Stimulated activated CD8-positive, alpha-beta memory T cell treated with anti-CD3 and anti-CD28 coated beads, Interleukin-12 subunit alpha, Interleukin-12 subunit beta, amount 100 ng/mL, for 24 hours (primary cell): ENCODE measurements around the gene LLGL1.
A peak's percentile ranks its signal among the peaks of the same experiment; 100 is the strongest.

ENCODE experiments used
- DNase-seq: peaks from one replicate; pipeline ENCODE4 v3.0.0-alpha.2; 2020; ENCODE audit errors: extremely low read depth

LLGL1 gene

DNA sequence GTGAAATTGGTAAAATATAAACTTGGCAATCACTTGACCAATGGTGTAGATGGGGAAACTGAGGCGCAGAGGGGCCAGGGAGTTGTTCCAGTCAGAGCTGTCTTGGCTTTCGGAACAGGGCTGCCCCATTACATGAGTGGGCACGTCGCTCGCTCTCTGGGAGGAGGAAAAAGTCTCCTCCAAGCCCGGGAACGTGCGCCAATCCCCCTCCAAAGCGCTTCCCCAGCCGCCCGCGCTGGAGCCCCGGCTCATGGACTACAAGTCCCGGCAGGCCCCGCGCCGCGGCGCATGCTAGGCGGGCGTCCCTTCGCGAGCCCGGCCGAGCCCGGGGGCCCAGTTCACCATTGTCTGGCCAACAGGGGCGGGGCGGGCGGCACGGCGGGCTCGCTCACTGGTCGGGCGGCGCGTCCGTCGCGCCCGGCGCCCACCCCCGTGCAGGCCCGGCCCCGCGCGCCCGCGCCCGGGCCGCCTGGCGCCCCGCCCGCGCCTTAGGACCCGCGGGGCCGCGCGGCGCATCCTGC is at the start of gene LLGL1:
Gene LLGL1, plus strand, starts transcription at position 515 of the 521 bp plus-strand sequence. CDS start 48 bp downstream, outside the sequence.
- peak; percentile 90 for DNase-seq

DNA sequence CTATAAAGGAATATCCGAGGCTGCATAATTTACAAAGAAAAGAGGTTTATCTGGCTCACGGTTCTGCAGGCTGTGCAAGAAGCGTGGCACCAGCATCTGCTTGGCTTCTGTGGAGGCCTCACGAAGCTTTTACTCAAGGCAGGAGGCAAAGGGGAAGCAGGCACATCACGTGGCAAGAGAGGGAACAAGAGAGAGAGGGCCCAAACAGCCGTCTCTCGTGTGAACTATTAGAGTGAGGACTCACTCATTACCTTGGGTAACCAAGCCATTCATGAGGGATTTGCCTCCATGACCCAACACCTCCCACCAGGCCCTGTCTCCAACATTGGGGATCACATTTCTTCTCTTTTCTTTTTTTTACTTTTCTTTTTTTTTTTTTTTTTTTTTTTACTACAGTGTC is 49.3 kb upstream of the LLGL1 start:
- no peak for DNase-seq

DNA sequence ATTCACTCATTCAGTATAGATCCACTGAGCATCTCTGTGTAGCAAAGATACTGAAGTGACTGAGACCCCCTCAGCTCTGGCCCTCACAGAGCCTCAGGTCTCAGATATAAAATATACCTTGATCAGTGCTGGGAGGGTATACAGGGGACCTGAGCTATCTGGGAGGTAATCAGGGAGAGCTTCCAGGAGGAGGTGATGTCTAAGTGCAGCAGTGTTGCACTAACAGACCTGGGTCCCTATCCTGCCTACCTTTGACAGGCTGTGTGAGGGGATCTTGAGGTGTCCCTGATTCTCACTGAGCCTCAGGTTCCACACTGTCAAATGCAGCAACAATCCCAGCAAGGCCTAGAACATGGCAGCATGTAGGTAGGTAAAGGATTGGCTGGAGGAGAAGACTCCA is 48.3 kb upstream of the LLGL1 start:
- DNase-seq: no peak

DNA sequence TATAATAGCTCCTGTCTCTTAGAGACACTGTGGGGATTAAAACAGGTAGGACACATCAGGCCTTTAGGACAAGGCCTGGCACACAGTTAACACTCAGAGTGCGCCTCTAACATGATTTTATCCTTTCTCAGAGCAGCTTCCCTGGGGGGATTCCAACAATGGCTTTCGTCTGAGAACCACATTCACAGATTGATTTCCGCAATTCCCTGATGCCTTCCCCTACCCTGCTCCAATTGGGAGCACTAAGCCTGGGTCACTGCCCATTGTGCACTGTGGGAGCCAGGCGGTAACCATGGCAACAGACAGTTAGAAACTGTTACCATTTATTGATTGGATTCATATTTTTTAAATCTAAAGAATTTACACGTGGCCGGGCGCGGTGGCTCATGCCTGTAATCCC is 47.7 kb upstream of the LLGL1 start:
- DNase-seq: no peak

DNA sequence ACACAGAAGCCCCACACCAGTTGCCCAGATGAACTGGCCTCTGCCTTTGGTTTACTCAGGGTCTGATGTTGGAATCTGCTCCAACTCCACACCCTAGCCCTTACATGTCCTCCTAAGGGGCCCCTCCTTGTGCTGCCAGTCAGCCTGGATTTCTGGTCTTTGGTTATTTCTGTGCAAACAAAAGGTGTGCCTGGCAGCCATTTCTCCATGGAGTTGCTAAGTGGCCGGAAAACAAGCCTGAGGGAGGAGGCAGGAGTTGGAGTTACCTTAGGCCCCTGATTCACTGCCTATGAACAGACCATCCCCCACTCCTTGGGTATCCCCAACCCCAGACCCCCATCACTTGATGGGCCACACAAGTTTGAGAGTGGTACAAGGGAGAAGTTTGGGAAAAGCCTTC is 46.2 kb upstream of the LLGL1 start:
- DNase-seq: no peak

DNA sequence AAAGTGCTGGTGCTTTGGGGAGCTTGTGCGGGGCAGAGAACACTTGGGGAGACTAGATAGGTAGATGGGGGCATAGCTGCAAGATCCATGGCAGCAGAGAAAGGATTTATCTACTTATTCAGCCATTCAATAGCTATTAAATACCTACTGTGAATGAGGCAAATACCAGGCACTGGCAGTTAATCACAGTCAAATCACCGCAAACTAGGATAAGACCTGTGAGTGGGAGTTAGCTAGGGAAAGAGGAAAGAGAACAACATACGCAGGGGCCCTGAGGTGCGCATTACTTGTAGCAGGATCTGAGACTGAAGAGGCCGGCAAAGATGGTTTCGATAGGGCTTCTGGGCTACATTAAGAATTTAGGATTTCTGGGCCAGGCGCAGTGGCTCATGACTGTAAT is 45.6 kb upstream of the LLGL1 start:
- DNase-seq: no peak

DNA sequence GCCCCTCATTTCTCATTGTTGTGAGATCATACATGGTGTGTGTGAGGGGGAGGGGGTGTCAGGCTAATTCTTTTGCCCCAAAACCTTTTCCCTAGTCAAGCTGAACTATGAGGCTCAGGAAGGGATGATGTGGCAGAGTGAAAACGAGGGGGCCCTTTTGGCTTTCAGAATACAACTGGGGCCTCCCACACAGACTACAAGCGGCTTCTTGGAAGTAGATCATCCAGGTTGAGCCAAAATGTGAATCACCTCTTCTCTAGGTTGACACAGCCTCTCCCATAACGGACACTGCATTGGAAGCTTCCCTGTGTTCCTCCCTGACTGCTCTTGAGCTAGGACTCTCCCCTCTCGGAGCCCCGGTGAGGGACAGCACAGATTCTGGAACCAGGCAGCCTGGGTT is 44.1 kb upstream of the LLGL1 start:
- DNase-seq: no peak

GRCh38 chr17:18182110-18182977 is 43.1 kb upstream of the LLGL1 start:
- no peak for DNase-seq

- DNase-seq: peak; percentile 60
Measured at GRCh38 chr17:18182978-18183333, 42.5 kb upstream of the LLGL1 start.

DNA sequence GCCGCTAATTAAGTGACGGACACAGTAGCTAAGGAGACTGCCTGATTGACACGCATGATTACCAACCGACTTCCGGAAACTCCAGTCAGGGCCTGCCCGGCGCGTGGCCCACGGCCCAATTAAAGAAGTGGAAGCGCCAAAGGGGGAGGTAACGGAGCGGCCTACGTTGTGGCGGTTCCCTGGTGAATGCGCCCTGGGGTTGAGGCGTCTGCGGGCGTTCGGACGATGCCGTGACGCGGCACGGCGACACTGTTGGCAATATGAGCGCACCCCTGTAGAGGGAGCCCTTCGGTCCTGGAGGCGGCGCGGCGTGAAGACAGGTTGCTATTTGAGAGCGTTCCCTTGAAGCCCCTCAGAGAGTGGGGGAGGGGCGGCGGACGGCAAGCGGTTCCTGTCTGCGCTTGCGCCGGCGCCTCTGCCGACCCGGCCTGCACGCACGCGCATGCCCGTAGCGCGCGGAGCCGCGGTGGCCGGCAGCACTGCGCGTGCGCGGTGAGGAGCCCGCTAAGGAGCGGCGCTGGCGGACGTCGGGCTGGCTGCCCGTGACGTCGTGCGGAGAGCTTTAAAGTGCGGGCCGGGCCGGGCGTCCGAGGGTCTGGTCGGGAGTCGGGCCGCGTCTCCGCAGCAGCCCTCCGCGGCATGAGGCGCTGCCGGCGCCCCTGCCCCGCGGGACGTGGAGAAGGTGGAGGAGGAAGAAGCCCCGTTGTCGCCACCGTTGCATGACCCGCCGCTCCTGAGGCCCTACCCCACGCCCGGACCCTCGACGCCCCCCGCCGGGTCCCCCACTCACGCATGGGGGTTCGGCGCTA is 41.9 kb upstream of the LLGL1 start, which contains the start of gene ALKBH5:
Gene ALKBH5, plus strand, starts transcription at position 495 of the 809 bp plus-strand sequence. CDS start 416 bp downstream, outside the sequence.
- peak; percentile 92 for DNase-seq

GRCh38 chr17:18184143-18185031 is 41.0 kb upstream of the LLGL1 start:
- DNase-seq: no peak

DNA sequence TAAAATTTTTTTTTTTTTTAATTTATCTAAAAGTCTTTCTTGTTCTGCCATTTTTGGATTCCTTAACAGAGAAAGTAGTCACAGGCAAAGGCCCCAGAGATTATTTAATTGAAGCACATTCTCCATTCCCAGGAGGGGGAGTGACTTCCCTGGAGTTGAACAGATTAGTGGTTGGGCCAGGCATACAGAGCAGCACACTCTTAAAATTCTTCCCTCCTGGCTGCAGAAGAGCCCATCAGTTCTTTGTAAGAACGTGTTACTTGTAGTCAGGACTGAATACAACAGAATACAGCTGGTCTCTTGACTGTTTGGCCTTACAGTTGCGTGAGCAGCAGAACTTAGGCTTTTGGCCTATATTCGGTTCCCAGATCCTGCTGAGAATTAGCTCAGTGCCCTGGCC is 40.0 kb upstream of the LLGL1 start:
- DNase-seq: no peak

DNA sequence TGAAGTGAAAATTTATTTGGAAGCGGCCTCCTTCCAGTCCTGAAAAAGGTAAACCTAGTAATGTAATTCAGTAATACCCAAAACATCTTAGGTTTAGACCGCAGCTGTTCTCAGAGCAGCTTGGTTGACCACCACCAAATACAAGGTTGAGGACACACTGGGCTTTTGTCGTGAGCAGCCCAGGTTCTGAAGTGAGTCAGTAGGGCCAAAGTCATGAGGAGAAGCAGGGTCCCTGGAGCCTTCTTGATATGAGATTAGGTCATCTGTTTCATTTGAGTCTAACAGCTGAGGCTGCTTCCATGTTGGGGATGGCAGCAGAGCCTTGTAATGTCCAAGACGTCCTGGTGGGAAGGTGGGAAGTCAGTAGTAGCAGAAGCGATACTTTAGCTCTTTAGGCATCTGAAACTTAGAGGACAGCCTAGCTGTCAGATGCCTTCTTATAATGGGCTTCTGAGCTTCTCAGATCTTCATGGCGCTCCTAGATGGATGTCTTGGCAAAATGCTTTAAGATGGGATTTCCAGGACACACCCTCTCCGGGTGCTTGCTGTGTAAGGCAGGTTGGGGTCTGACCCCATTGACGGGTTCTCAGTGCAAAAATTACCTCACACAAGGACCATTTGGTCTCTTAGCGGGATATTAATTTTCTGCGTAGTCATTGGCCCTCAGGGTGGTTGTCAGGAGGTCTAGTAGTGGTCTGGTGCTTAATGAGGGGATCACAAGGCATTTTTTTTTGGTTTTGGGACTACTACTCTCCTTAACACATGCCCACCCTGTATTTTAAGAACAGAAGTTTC is 39.4 kb upstream of the LLGL1 start:
- DNase-seq: no peak

DNA sequence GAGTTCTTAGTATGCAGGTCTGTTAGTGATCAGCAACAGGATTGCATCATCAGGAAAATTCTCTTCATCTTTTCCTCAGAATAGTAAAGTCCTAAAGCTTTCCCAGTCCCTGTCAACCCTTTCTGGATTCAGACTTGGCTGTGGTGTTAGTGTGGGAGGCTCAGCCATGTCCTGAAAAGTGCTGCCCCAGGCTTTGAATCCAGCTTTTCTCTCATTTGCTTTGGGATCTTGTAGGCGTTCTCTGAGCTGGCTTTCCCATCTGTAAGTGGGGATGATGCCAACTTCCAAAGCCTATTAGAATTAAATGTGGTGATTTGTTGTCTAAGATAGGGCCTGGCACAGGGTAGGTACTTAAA is 38.8 kb upstream of the LLGL1 start:
- no peak for DNase-seq

- DNase-seq: no peak
Measured at GRCh38 chr17:18187226-18187625, 38.2 kb upstream of the LLGL1 start.

- no peak for DNase-seq
Measured at GRCh38 chr17:18187821-18188761, 37.3 kb upstream of the LLGL1 start.

DNA sequence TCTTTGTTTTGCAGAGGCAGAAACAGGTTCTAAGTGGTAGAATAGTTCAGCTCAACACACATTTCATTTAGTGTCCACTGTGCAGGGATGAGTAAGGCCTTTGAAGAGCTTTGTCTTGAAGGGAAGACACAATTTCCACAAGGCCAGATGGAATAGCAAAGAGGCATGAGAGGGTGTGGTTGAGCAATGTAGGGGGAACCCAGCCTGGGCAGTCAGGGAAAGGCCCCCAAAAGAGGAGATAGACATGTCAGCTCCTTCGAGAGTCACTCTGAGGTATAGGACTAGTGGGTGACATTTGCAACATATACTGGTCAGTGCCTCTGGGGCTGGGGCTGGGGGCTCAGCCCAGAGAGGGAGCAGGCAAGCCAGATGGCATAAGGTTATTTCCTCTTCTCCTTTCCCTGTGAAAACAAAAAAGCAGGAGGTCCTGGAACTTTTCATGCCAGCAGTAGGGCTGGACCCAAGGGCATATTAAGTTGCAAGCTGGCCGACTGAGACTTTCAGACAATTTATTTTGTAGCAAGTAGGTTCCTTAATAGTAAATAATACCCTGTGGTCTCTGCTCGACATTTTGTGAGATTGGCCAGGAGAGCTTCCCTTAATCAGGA is 34.7 kb upstream of the LLGL1 start:
- no peak for DNase-seq

DNA sequence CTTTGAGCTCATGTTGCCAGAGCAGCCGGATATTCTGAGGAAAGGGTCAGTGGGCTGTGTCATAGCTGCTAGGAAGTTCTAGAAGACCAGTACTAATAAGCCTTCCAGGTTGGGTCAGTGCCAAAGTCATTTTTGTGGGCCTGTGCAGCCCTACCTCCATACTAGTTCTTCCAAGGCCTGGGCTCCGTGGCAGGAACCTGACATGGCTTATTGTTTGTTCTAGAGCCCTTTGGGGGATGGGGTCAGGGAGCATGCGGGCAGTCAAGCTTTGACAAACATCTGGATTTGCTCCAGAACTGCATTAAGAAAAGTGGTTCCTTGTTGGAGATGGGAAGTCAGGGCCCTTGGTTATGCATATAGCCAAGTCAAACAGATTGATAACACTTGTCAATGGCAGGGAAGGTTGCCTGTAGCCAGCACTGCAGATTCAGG is 34.2 kb upstream of the LLGL1 start:
- DNase-seq: no peak

- DNase-seq: no peak
Measured at GRCh38 chr17:18191967-18192366, 33.5 kb upstream of the LLGL1 start.
